HCT116 (cell line): ENCODE data around the gene THEM4. TPM values are rescaled to one million over a fixed set of nuclear protein-coding genes. Genes with fewer than 3 reads are reported as not detected.

ENCODE experiments used
- ATAC-seq: fragments of 200-7000 bp; cut with Tn5 transposase; 2 replicates; pipeline ENCODE4 v1.9.1; 2020; ENCODE audit warnings: mild to moderate bottlenecking, moderate library complexity
- BruUV-seq: library from RNA; stranded (reverse); fragments of 400-500 nt; replicated peaks from 2 replicates; lab custom pipeline; 2021; lab: Mats Ljungman, UMichigan
- CTCF ChIA-PET: fragments of 300-600 bp; sonication (Branson Sonifier 250); formaldehyde crosslinking; loops from one replicate; lab custom pipeline; 2021; ENCODE audit warnings: antibody characterized with exemption; lab: Charles Lee
- POLR2A ChIA-PET: fragments of 300-600, 350-600 bp; sonication (Branson Sonifier 250); formaldehyde crosslinking; loops from one replicate; lab custom pipeline; 2021; ENCODE audit warnings: antibody characterized with exemption; lab: Charles Lee
- RAD21 ChIA-PET, 2 experiments: fragments of 300-600 bp; sonication (Branson Sonifier 250); formaldehyde crosslinking; loops; one replicate each; lab custom pipeline; 2023; ENCODE audit warnings: low total read pairs in 2 of 2; ENCODE audit not compliant: uncharacterized antibody in 2 of 2, unreplicated experiment in 2 of 2, low non-redundant PET in 1 of 2; lab: Charles Lee
- DNase-seq: peaks from one replicate; pipeline ENCODE4 v3.0.0-alpha.2; 2010; ENCODE audit warnings: low read depth, low spot score
- H2AFZ ChIP-seq: fragments of 200-600 bp; shearing (Covaris generic), sonication (generic); 2 replicates; pipeline ENCODE4 v1.6.1; 2017; ENCODE audit warnings: low read depth, mixed run types, mixed read lengths, antibody characterized with exemption, low read length; ENCODE audit not compliant: poor library complexity, severe bottlenecking
- H3K27ac ChIP-seq: 2 replicates; pipeline ENCODE4 v1.5.1; 2012; ENCODE audit warnings: low read depth, low read length
- H3K27me3 ChIP-seq: fragments of 200-600 bp; sonication (generic); 2 replicates; pipeline ENCODE4 v1.6.1; 2016; ENCODE audit warnings: mixed run types, low read length, mixed read lengths; ENCODE audit not compliant: insufficient read depth
- H3K36me3 ChIP-seq, 2 experiments: fragments of 200-500 bp in 1 of 2; fragments of 200-600 bp in 1 of 2; sonication (Bioruptor generic) in 1 of 2; sonication (generic) in 1 of 2; 2 replicates each; pipeline versions ENCODE4 v1.5.1 to v1.6.1; 2014 to 2016; ENCODE audit warnings: low read length in 2 of 2, inconsistent platforms in 1 of 2, mixed read lengths in 1 of 2, mixed run types in 1 of 2; ENCODE audit not compliant: insufficient read depth in 2 of 2, control insufficient read depth in 1 of 2
- H3K4me1 ChIP-seq, 2 experiments: fragments of 200-600 bp in 1 of 2; sonication (generic) in 1 of 2; 2 replicates each; pipeline versions ENCODE4 v1.5.1 to v1.6.1; 2012 to 2017; ENCODE audit warnings: low read length in 2 of 2, inconsistent platforms in 1 of 2, mild to moderate bottlenecking in 1 of 2, mixed read lengths in 1 of 2, mixed run types in 1 of 2, moderate library complexity in 1 of 2; ENCODE audit not compliant: insufficient read depth in 2 of 2, control insufficient read depth in 1 of 2
- H3K4me2 ChIP-seq: fragments of 200-600 bp; sonication (generic); 2 replicates; pipeline ENCODE4 v1.6.1; 2017; ENCODE audit warnings: mixed run types, low read length, mixed read lengths
- H3K4me3 ChIP-seq, 2 experiments: fragments of 200-600 bp in 1 of 2; sonication (generic) in 1 of 2; replicated peaks in 1 of 2; 2 replicates each; pipeline ENCODE4 v1.5.1; 2011 to 2016; ENCODE audit warnings: low read length in 2 of 2, control low read depth in 1 of 2, low read depth in 1 of 2, mild to moderate bottlenecking in 1 of 2, mixed read lengths in 1 of 2, mixed run types in 1 of 2
- H3K79me2 ChIP-seq: fragments of 200-600 bp; sonication (generic); 2 replicates; pipeline ENCODE4 v1.6.1; 2017; ENCODE audit warnings: mild to moderate bottlenecking, mixed run types, low read length, moderate library complexity, mixed read lengths; ENCODE audit not compliant: insufficient read depth
- H3K9ac ChIP-seq: fragments of 200-600 bp; sonication (generic); 2 replicates; pipeline ENCODE4 v1.6.1; 2016; ENCODE audit warnings: low read length, mixed read lengths
- H3K9me2 ChIP-seq: fragments of 200-600 bp; sonication (generic), shearing (Covaris generic); 2 replicates; pipeline ENCODE4 v1.6.1; 2017; ENCODE audit warnings: mixed run types, mild to moderate bottlenecking, moderate library complexity; ENCODE audit not compliant: insufficient read depth
- H3K9me3 ChIP-seq, 2 experiments: fragments of 200-500 bp in 1 of 2; fragments of 200-600 bp in 1 of 2; sonication (Bioruptor generic) in 1 of 2; sonication (generic) in 1 of 2; 2 replicates each; pipeline ENCODE4 v1.6.1; 2014 to 2017; ENCODE audit warnings: low read length in 2 of 2, mixed read lengths in 2 of 2, inconsistent platforms in 1 of 2, low read depth in 1 of 2, mild to moderate bottlenecking in 1 of 2, mixed run types in 1 of 2, moderate library complexity in 1 of 2; ENCODE audit not compliant: control insufficient read depth in 1 of 2, insufficient read depth in 1 of 2
- H4K20me1 ChIP-seq: fragments of 200-600 bp; sonication (generic), shearing (Covaris generic); 2 replicates; pipeline ENCODE4 v1.6.1; 2017; ENCODE audit warnings: mixed run types, mild to moderate bottlenecking, moderate library complexity; ENCODE audit not compliant: insufficient read depth
- CBX3 ChIP-seq: IDR thresholded peaks from 2 replicates; pipeline ENCODE4 v1.6.1; 2012; ENCODE audit warnings: low read depth
- CEBPB ChIP-seq: IDR thresholded peaks from 2 replicates; pipeline ENCODE4 v1.6.1; 2012; ENCODE audit warnings: low read depth
- EGR1 ChIP-seq: IDR thresholded peaks from 2 replicates; pipeline ENCODE4 v1.6.1; 2012; ENCODE audit warnings: low read depth
- EZH2phosphoT487 ChIP-seq: fragments of 200-600 bp; IDR thresholded peaks from 2 replicates; pipeline ENCODE4 v1.6.1; 2018; ENCODE audit warnings: antibody characterized with exemption, borderline replicate concordance
- JUND ChIP-seq: IDR thresholded peaks from 2 replicates; pipeline ENCODE4 v1.6.1; 2012
- POLR2A ChIP-seq: IDR thresholded peaks from 2 replicates; pipeline ENCODE4 v1.7.0; 2011; ENCODE audit warnings: borderline replicate concordance; ENCODE audit not compliant: insufficient read depth, insufficient read length; ENCODE audit errors: extremely low read depth
- REST ChIP-seq: IDR thresholded peaks from 2 replicates; pipeline ENCODE4 v1.6.1; 2012; ENCODE audit warnings: low read depth
- SP1 ChIP-seq: IDR thresholded peaks from 2 replicates; pipeline ENCODE4 v1.6.1; 2012; ENCODE audit warnings: low read depth
- SRF ChIP-seq: IDR thresholded peaks from 2 replicates; pipeline ENCODE4 v1.6.1; 2012; ENCODE audit warnings: low read depth
- intact Hi-C: fragments of 100-400 bp; cut with micrococcal nuclease; formaldehyde crosslinking; loops from 2 replicates; pipeline ENCODE4 v1.10.0; 2022
- total RNA-seq: library from RNA; stranded (reverse); gene quantifications from one replicate; pipeline ENCODE4 v1.2.1, GENCODE V29; 2021; ENCODE audit not compliant: unreplicated experiment
- TF ChIP-seq, protein P1 (sequence below): IDR thresholded peaks from 2 replicates; pipeline ENCODE4 v1.6.1; 2012

The THEM4 gene
- total RNA-seq, 1 experiment from 2014 or later: 17.0 TPM

- Histone ChIP-seq H3K27ac (no peak overlapping the region), H4K20me1 (no peaks in the 10 kb centered on the region), H3K9ac (no peak overlapping the region), H3K27me3 (no peaks in the 10 kb centered on the region), H2AFZ (no peak overlapping the region), H3K9me2 (no peaks in the 10 kb centered on the region), H3K79me2 (no peaks in the 10 kb centered on the region), H3K36me3 (no peaks in the 10 kb centered on the region), H3K4me1 (peaks cover 0 to 3% of the 10 kb centered on the region in 2 experiments; a peak in 1 of 4 replicates), H3K4me3 (no peak overlapping the region), H3K4me2 (no peak overlapping the region), H3K9me3 (no peaks in the 10 kb centered on the region)
- no TSS peak for BruUV-seq
- TF ChIP-seq SP1: no peak
- TF ChIP-seq CBX3: no peak
- TF ChIP-seq REST: no peak
- no peak for TF ChIP-seq CEBPB
- TF ChIP-seq POLR2A: no peak
- no peak for TF ChIP-seq EZH2phosphoT487
- TF ChIP-seq EGR1: no peak
- TF ChIP-seq, protein P1, sequence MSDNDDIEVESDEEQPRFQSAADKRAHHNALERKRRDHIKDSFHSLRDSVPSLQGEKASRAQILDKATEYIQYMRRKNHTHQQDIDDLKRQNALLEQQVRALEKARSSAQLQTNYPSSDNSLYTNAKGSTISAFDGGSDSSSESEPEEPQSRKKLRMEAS: no peak
- no peak for TF ChIP-seq JUND
- TF ChIP-seq SRF: no peak
- no peak for DNase-seq
- intact Hi-C loops: no loop called here
- RAD21 ChIA-PET: no interaction called here
- POLR2A ChIA-PET: no interaction called here
- no peak for ATAC-seq
- CTCF ChIA-PET: no interaction called here
These were observed 40.8 kb downstream of the THEM4 start for GRCh38 chr1:151868486-151868885.
